Measurements from ENCODE around the gene TMUB1. TPM values are rescaled to one million over a fixed set of nuclear protein-coding genes. Genes with fewer than 3 reads are reported as not detected.
A peak's percentile ranks its signal among the peaks of the same experiment; 100 is the strongest.

The TMUB1 gene
- total and polyA plus RNA-seq, 4 donors: 8.5 to 57.2 (median 38.0) TPM

GRCh38 chr7:151115121-151115835, 32.0 kb upstream of the TMUB1 start:
- 8% methylated on average over 114 of the region's 114 CpGs for WGBS (ENCODE audit: insufficient coverage)
- H3K36me3 ChIP-seq (ENCODE audit: control insufficient read depth, insufficient read depth, low read length): peaks cover 64% of the 10 kb centered on the region

GRCh38 chr7:151114151-151115090, 31.1 kb upstream of the TMUB1 start:
- Histone ChIP-seq H3K27ac (ENCODE audit: low read depth, low read length) (no peak overlapping the region), H3K4me1 (ENCODE audit: control insufficient read depth, insufficient read depth, low read length) (peaks cover 42% of the 10 kb centered on the region), H3K4me3 (ENCODE audit: low read depth, low read length) (no peak overlapping the region), H3K9me3 (ENCODE audit: control insufficient read depth, insufficient read depth, low read length) (no peaks in the 10 kb centered on the region), H3K36me3 (ENCODE audit: control insufficient read depth, insufficient read depth, low read length) (peaks cover 58% of the 10 kb centered on the region), H3K27me3 (ENCODE audit: control insufficient read depth, insufficient read depth, low read length) (peaks cover 3% of the 10 kb centered on the region)
- no peak for DNase-seq (ENCODE audit: low read depth in 4 of 6, low spot score in 6 of 6)
- 22% methylated on average over 98 of the region's 101 CpGs for WGBS (ENCODE audit: insufficient coverage)

More at GRCh38 chr7:151115121-151115835, 32.0 kb upstream of the TMUB1 start:
- Histone ChIP-seq H3K27ac (ENCODE audit: low read depth, low read length) (no peak overlapping the region), H3K4me1 (ENCODE audit: control insufficient read depth, insufficient read depth, low read length) (peaks cover 41% of the 10 kb centered on the region), H3K27me3 (ENCODE audit: control insufficient read depth, insufficient read depth, low read length) (peaks cover 3% of the 10 kb centered on the region), H3K9me3 (ENCODE audit: control insufficient read depth, insufficient read depth, low read length) (no peaks in the 10 kb centered on the region), H3K4me3 (ENCODE audit: low read depth, low read length) (no peak overlapping the region)
- DNase-seq (ENCODE audit: low read depth in 4 of 6, low spot score in 6 of 6): no peak

GRCh38 chr7:151113344-151114150, 30.3 kb upstream of the TMUB1 start:
- Histone ChIP-seq H3K9me3 (ENCODE audit: control insufficient read depth, insufficient read depth, low read length) (no peaks in the 10 kb centered on the region), H3K36me3 (ENCODE audit: control insufficient read depth, insufficient read depth, low read length) (peaks cover 50% of the 10 kb centered on the region), H3K27ac (ENCODE audit: low read depth, low read length) (no peak overlapping the region), H3K4me1 (ENCODE audit: control insufficient read depth, insufficient read depth, low read length) (peaks cover 42% of the 10 kb centered on the region), H3K27me3 (ENCODE audit: control insufficient read depth, insufficient read depth, low read length) (peaks cover 3% of the 10 kb centered on the region), H3K4me3 (ENCODE audit: low read depth, low read length) (no peak overlapping the region)
- WGBS (ENCODE audit: insufficient coverage): 56% methylated on average over 10 of the region's 13 CpGs
- no peak for DNase-seq (ENCODE audit: low read depth in 4 of 6, low spot score in 6 of 6)

GRCh38 chr7:151110941-151111645, 27.8 kb upstream of the TMUB1 start:
- peaks cover 33% of the 10 kb centered on the region for H3K4me1 ChIP-seq (ENCODE audit: control insufficient read depth, insufficient read depth, low read length)
- H3K27ac ChIP-seq (ENCODE audit: low read depth, low read length): no peak overlapping the region
- WGBS (ENCODE audit: insufficient coverage): 37% methylated on average over 19 of the region's 20 CpGs

GRCh38 chr7:151110236-151110940, 27.1 kb upstream of the TMUB1 start:
- whole genome bisulfite sequencing (ENCODE audit: insufficient coverage): 74% methylated on average over 11 of the region's 11 CpGs

More at GRCh38 chr7:151110941-151111645, 27.8 kb upstream of the TMUB1 start:
- H3K36me3 ChIP-seq (ENCODE audit: control insufficient read depth, insufficient read depth, low read length): peaks cover 38% of the 10 kb centered on the region
- peak in 3 of 6 donors; percentile 46 to 88 (median 85) for DNase-seq (ENCODE audit: low read depth in 4 of 6, low spot score in 6 of 6)
- H3K9me3 ChIP-seq (ENCODE audit: control insufficient read depth, insufficient read depth, low read length): no peaks in the 10 kb centered on the region
- H3K27me3 ChIP-seq (ENCODE audit: control insufficient read depth, insufficient read depth, low read length): peaks cover 3% of the 10 kb centered on the region
- no peak overlapping the region for H3K4me3 ChIP-seq (ENCODE audit: low read depth, low read length)

GRCh38 chr7:151109094-151110048, 26.1 kb upstream of the TMUB1 start:
- no peak for DNase-seq (ENCODE audit: low read depth in 4 of 6, low spot score in 6 of 6)
- peaks cover 3% of the 10 kb centered on the region for H3K27me3 ChIP-seq (ENCODE audit: control insufficient read depth, insufficient read depth, low read length)
- WGBS (ENCODE audit: insufficient coverage): 76% methylated on average over 15 of the region's 15 CpGs
- no peak overlapping the region for H3K27ac ChIP-seq (ENCODE audit: low read depth, low read length)
- no peak overlapping the region for H3K4me3 ChIP-seq (ENCODE audit: low read depth, low read length)
- H3K36me3 ChIP-seq (ENCODE audit: control insufficient read depth, insufficient read depth, low read length): peaks cover 40% of the 10 kb centered on the region
- peaks cover 32% of the 10 kb centered on the region for H3K4me1 ChIP-seq (ENCODE audit: control insufficient read depth, insufficient read depth, low read length)
- H3K9me3 ChIP-seq (ENCODE audit: control insufficient read depth, insufficient read depth, low read length): no peaks in the 10 kb centered on the region

More at GRCh38 chr7:151110236-151110940, 27.1 kb upstream of the TMUB1 start:
- Histone ChIP-seq H3K27ac (ENCODE audit: low read depth, low read length) (no peak overlapping the region), H3K4me1 (ENCODE audit: control insufficient read depth, insufficient read depth, low read length) (peaks cover 29% of the 10 kb centered on the region), H3K9me3 (ENCODE audit: control insufficient read depth, insufficient read depth, low read length) (no peaks in the 10 kb centered on the region), H3K36me3 (ENCODE audit: control insufficient read depth, insufficient read depth, low read length) (peaks cover 35% of the 10 kb centered on the region), H3K27me3 (ENCODE audit: control insufficient read depth, insufficient read depth, low read length) (peaks cover 3% of the 10 kb centered on the region), H3K4me3 (ENCODE audit: low read depth, low read length) (no peak overlapping the region)
- no peak for DNase-seq (ENCODE audit: low read depth in 4 of 6, low spot score in 6 of 6)

GRCh38 chr7:151107882-151108281, 24.6 kb upstream of the TMUB1 start:
- Histone ChIP-seq H3K4me3 (ENCODE audit: low read depth, low read length) (no peak overlapping the region), H3K27me3 (ENCODE audit: control insufficient read depth, insufficient read depth, low read length) (no peaks in the 10 kb centered on the region), H3K36me3 (ENCODE audit: control insufficient read depth, insufficient read depth, low read length) (peaks cover 37% of the 10 kb centered on the region), H3K9me3 (ENCODE audit: control insufficient read depth, insufficient read depth, low read length) (no peaks in the 10 kb centered on the region), H3K4me1 (ENCODE audit: control insufficient read depth, insufficient read depth, low read length) (peaks cover 19% of the 10 kb centered on the region), H3K27ac (ENCODE audit: low read depth, low read length) (no peak overlapping the region)
- no peak for DNase-seq (ENCODE audit: low read depth in 4 of 6, low spot score in 6 of 6)
- WGBS (ENCODE audit: insufficient coverage): 78% methylated on average over 7 of the region's 10 CpGs

Data from spinal cord (tissue), 10 donors.